Measurements from ENCODE around the gene PRR11. TPM values are rescaled to one million over a fixed set of nuclear protein-coding genes. Genes with fewer than 3 reads are reported as not detected.

Gene PRR11
- total RNA-seq, result 5.7 and 8.7 TPM in 2 replicates

DNA sequence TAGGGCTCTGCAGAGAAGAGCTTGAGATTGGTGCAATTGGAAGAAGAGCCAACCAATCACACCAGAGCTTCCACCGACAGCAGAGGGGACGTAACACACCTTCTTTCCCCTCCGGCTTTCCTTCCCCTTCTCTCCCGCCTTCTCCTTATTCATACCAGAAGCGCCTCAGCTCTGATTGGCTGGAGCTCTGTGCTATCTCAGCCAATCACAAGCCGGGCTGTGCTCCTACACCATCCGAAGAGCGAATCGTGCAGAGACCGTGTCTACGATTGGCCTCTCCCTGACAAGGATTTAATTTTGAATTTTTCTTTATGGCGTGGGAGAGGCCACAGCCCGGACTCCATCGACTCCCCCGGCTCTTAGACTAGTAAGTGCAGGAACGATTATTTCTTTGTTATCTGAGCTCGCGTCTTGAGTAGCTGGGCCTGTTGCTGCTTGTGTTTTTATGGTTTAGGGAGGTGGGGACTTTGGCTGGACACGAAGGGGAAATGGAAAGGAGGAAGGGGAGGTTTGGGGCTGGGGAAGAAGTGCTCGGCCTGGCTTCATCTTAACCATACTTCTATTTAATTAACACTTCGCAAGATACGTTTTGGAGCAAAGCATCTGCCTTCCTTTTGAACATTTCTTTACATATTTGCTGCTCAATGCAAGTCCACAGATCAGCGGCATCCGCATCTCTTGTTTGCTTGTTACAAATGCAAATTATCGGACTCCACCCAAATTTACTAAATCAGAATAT lies at the start of gene PRR11:
Gene PRR11, plus strand, starts transcription at position 308 of the 739 bp plus-strand sequence. CDS start 14,007 bp downstream, outside the sequence.

DNA sequence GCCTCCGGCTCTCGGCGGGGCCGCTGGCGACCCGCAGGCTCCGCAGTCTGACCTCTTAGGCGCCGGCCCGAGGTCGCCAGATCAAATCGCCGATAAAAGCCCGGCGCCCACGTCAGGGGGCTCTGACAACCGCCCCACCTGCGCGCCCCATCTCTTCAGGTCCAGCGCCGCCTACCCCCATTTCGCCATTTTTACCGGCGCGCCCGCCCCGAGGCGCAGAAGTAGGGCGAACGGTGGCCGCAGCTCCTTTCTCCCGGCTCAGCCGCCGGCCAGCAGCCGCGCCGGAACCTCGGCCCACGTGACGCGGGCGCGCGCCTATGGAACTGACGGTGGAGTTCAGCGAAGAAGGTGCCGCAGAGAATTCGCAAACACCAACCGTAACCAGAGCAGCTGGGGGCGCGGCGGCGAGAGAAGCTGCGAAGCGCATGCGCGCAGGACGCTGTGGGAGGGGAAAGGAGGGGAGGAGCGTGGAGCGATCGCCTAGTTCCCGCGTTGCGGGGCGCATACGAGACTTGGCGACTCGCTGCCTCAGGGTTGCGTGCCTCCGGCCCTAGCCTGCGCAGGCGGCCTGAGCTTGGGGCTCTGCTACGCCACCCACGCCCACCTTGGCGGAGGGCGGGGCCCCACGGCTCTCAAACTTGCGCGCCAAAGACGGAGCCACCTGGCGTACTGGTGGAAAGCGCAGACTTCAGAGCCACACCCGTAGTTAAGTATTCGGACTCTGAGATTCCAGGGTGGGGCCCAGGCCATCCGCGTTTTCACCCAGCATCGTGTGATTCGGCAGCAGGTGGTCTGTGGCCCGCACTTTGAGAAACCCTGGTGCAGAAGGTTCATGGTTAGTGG lies 48.9 kb upstream of the PRR11 start, which contains the start of gene TRIM37:
Gene TRIM37, minus strand, starts transcription at position 418 of the 843 bp plus-strand sequence. CDS start 419 bp downstream, outside the sequence.

DNA sequence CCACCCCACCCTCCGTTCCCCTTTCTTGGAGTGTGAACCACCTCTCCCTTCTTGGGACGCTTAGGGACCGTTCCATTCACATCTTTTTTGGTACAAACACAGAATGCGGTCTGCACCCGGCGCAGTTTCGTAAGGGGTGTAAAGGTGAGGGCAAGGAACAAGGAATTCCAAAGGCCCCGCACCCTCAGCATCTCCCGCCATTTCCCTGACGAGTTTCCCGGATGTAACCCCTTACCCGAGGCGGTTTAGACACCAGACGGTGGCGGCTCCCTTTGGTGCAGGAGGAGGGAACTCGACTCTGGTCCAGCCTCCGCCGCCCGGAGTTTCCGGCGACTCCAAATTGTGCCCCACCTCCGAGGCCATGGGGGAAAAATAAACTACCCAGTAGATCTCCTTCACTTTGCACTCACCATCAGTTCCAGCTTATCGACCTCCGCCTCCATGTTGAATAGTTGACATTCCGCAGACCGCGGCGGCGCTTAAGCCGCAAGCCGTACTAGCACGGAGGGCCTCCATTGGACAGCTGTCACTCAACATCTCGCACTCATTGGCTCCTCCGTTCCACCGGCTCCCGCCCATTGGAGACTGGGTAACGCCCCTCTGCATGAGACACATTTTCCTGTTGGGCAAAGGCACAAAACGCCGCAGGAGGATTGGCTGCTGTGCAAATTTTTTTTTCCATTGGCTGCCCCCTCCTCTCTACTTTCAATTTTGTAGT lies 666 bp upstream of the PRR11 start, which contains the start of gene SKA2:
Gene SKA2, minus strand, starts transcription at position 466 of the 718 bp plus-strand sequence. Its CDS starts 23 bp downstream, at position 443.

DNA sequence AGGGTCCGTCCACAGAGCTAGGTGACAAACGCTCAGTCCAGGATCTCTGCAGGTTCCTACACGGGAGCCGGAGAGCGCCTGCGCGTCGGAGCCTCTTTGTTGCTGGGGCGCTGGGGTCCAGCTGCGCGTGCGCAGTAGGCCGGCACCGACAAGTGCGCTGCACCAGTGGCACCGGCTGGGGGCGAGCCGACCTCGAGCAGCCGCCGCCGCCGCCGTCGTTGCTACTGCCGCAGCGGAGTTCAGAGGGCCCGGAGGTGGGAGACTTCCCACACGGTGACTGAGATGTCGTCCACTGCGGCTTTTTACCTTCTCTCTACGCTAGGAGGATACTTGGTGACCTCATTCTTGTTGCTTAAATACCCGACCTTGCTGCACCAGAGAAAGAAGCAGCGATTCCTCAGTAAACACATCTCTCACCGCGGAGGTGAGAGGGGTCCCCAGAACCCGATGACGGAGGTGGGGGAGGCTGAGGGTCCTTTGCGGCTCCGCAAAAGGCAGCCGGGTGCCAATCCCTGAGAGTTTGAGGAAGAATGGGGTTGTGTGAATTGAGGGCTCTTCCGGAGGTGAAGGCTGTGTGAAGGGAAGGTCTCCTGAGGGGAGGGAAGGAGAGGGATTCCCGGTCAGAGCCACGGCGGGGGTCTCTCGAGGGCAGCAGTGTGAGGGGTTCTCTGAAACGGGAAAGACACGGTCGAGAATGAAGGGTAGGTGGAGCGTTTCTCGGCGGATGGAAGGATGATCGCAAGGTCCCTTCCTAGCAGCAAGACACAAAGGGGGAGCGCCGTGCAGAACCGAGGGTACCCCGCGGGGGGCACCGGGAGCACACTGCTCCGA lies 65.0 kb downstream of the PRR11 start, which contains the start of gene GDPD1:
Gene GDPD1, plus strand, starts transcription at position 184 of the 831 bp plus-strand sequence. Its CDS starts 99 bp downstream, at position 283.

Other genes with a start within 250 kb of the PRR11 start
- 33.5 and 45.6 TPM in 2 replicates for gene TRIM37, start 48.9 kb upstream of the PRR11 start, total RNA-seq
- 34.7 and 39.0 TPM in 2 replicates for gene SKA2, start 560 bp upstream of the PRR11 start, total RNA-seq
- gene SMG8, start 54.3 kb downstream of the PRR11 start, total RNA-seq, result 21.7 and 23.3 TPM in 2 replicates
- gene GDPD1, start 64.8 kb downstream of the PRR11 start, total RNA-seq, result 2.5 and 2.6 TPM in 2 replicates
- 33.6 and 44.5 TPM in 2 replicates for gene YPEL2, start 175.9 kb downstream of the PRR11 start, total RNA-seq